ENCODE results near the gene EMSY.

The EMSY gene

GRCh38 chr11:76459846-76460245, 15.0 kb downstream of the EMSY start:
- no peak for DNase-seq

DNA sequence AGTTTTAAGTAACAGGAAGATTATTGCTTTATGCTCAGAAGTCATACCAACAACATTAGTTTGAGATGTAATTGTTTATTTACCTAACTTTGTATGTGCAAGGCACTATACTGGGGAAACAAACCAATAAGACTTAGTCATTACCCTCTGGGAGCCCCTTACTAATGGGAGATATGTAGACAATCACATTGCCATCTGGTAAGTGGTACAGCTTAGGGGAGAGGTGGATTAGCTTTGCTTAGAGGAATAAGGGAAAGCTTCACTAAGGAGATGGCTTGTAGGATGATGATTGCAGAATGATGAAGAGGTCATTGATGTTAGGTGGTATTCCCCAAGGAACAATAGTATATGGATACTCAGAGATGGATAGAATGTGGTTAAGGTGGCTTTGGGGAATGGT, 17.5 kb downstream of the EMSY start:
- no peak for DNase-seq

GRCh38 chr11:76465701-76466100, 20.9 kb downstream of the EMSY start:
- DNase-seq, result no peak

DNA sequence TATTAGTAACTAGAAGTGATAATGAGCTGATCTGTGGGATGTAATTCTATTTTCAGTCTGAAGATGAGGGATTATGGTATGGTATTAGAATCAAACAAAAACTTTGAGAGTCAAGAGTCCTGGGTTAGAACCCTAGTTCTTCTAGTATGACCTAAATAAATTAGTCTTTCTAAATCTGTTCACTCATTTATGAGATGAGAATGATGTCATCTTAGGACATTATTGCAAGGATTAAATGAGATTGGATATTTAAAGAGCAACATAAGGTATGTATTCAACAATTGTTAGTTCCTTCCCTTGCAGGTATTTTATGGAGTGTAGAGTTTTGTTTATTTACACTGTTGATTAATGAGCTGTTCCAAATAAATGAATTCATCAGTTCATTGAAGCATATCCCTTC, 21.8 kb downstream of the EMSY start:
- no peak for DNase-seq

DNA sequence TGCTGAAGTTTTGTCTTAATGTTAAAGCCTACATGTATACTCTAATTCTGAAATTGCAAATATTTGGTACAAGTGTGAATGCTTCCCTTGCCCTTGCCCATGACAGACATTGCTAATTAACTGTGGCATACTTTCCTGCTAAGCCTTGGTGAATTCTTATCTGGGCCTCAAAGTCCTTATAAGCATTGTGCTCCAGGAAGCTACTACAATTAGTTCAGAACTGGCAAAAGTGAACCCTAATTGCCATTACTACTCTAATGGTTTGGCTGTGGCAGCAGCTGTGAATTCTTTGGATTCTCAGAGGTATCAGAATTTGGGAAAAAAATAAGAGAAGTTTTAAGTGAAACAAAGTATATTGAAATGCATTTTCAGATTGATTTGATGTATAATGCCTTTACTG, 24.3 kb downstream of the EMSY start:
- DNase-seq, result no peak

DNA sequence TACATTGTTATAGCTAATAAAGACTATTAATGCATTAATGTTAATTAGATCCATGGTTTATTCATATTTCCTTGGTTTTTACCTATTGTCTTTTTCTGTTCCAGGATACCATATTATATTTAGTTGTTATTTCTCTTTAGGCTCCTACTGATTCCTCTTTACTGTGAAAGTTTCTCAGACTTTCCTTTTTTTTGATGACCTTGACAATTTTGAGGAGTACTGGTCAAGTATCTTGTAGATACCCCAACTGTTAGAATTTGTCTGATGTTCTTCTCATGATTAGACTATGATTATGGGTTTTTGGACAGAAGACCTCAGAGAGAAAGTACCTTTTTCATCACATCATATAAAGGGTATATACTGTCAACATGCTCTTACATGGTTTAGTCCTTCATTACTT, 26.6 kb downstream of the EMSY start:
- no peak for DNase-seq

GRCh38 chr11:76480241-76480640, 35.4 kb downstream of the EMSY start:
- DNase-seq, result no peak

DNA sequence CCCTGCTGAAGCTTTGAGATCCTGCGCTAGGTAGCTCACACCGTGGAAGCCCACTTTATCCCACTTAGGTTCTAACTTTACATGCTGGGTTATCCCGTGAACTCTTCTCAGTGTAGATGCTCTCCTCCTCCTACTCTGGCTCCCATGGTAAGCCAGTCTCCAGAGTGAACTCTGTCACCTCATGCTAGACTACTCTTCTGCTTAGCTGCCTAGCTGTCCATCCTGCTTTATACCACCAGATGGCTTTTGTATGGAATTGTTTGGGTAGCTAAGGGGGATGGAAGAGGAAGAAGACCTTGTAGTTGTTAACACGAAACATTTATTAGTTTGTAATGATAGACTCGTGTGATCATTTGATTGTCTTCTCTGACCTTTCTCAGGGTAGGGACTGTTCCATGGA, 46.8 kb downstream of the EMSY start:
- no peak for DNase-seq

- DNase-seq, result no peak
Measured at GRCh38 chr11:76493040-76493439, 48.2 kb downstream of the EMSY start.

DNA sequence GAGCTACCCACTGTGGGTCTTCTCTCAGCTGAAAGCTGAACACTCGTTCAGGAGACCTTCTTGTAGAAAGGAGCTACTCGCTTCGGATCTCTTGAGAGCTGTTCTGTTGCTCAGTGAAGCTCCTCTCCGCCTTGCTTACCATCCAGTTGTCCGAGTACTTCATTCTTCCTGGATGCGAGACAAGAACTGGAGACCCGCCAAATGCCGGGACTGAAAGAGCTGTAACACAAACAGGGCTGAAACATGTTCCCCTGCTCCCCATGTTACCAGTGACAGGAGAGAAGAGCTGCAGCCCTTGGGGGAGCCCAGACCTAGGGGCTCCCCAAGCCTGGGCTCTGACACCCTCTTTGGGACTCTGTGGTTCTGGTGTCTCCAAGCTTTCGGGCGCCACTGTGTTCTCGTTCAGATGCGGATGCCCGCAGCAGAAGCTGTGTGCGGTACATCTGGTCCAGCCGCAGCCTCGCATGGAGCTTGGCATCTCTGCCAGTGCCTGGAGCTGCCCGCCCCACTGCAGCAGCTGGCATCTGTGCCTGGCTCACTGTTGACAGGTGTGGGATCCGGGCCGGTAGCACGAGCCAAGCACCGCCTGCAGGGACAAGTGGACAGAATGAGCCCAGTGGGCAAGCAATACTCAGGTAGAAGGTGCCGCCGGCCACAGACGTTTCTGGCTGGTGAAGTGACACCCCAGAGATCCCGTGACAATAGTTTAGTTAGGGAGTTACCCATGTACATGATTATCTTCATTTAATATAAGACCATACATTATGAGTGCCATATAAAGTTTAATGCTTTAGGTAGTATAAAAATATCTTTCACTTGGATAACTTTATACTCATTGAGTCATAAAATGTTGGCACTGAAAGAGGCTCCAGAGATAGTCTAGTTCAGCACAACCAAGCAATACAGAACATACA, 49.1 kb downstream of the EMSY start:
- DNase-seq, result peak; percentile 30

DNA sequence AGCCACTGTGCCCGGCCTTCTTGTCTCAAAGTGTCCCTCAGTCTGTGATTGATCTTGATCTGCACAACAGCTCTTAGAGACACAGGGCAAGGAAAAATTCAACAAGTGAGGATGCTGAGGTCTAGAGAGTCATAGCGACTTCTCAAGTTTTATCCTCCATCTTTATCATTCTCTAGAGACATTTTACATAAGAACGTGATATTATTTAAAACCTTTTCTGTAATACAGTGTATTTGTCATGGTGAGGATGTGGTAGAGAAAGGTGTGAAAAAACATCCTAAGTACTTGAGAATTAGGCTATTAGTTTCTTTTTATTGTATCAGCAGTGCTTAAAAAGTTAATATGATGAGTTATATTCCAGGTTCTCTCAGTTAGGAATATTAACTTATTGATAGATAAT, 50.2 kb downstream of the EMSY start:
- DNase-seq, result no peak

- no peak for DNase-seq
Measured at GRCh38 chr11:76496174-76496573, 51.4 kb downstream of the EMSY start.

DNA sequence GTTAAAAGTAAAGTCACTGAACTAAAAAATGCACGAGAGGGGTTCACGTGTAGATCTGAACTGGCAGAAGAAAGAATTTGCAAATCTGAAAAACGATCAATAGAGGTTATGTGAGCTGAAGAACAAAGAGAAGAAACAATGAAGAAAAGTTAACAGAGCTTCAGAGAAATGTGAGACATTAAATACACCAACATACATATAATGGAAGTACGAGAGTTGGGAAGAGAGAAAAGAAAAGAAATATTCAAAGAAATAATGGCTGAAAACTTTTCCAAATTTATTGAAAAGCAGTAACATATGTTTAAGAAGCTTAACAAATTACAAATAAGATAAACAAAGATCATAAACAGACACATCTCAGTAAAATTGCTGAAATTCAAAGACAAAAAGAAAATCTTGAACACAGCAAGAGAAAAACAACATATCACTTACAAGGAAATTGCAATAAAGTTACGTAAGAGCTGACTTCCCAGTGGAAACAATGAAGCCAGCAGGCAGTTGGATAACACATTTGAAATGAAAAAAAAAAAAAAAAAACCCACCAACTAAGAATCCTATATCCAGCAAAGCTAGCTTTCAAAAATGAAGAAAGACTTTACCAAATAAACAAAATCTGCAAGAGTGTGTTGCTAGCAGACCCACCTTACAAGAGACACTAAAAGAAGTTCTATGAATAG, 56.8 kb downstream of the EMSY start:
- no peak for DNase-seq

GRCh38 chr11:76506833-76507232, 62.0 kb downstream of the EMSY start:
- no peak for DNase-seq

DNA sequence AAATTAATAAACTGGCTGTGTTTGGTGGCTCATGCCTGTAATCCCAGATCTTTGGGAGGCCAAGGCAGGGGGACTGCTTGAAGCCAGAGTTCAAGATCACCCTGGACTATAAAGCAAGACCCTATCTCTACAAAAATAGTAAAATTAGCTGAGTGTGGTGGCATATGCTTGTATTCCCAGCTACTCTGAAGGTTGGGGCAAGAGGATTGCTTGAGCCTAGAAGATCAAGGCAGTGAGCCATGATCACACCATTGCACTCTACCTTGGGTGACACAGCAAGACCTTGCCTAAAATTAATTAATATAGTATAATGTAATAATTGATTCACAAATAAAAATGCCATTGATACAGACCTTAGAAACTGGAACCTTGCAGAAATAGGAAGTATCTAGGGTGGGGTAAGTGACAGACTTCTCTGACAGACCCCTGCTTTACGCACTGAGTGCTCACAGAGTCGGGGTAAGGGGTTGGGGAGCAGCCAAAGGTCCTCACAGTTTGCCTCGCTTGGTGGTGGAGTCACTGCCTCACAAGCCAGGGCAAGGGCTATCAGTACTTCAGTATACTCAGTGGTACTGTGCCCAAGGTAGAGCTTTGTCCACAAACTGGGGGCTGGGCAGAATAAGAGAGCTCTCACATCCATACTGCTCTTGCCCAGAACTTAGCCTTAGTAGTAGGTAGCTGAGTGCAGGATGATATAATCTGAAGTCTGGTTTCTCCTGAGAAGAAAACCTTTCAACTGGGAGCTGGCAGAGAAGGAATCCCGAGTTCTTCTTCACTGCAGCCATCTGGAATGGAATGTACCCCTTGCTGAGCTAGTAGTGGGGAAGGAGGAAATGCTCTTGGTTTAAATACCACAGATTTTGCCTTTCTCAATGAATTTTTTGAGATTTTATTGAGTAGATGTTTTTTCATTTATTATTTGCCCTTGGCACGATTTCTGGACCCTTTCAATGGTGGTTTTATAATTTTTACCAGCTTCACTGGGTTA, 65.5 kb downstream of the EMSY start:
- no peak for DNase-seq

DNA sequence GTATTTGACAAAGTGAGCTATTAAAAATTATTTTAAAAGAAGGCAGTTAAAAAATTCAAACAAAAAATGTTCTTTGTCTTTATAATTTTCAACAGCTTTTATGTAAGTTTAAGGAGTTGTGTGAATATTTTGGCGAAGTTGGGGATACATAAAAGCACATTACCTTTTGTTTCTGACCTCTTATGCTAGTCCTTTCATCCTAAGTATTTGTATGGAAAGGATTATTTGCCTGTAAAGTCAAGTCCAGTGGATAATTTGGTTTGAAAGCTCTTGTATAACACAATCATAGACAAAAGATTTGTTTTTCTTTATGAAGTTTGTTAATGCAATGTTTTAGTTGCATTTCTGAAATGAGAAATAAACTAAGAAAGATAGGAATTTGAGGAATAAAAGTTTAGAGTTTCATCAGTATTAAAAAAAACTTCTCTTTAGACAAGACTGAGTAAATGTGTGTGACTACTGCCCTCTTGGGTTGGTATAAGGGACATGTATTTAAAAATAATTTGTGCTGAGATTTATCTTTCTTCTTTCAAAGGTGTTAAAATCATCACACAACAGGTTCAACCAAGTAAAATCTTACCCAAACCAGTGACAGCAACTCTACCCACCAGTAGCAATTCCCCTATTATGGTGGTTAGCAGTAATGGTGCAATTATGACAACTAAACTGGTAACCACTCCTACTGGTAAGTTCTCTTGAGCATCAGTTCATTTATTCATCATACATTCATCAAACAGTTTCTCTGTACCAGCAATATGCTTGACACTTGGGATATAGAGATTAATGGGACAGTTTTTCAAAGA, 68.2 kb downstream of the EMSY start:
- DNase-seq, result peak; percentile 59

DNA sequence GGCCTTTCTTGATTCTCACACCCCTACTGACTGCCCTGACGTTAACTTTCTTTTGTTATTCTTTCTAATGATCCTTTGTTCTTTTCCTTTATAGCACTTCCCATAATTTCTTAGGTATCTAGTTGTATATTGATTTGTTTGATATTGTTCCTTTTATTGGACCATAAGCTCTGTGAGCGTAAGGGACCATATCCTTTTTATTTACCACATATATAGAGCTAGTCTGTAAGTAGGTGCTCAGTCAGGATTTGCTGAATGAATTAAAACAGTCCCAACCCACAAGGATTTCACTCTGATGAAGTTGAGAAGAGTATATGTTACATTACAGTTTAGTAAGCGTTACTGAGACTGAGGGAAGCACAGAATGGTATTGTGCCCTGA, 68.8 kb downstream of the EMSY start:
- DNase-seq, result no peak

GRCh38 chr11:76515494-76515893, 70.7 kb downstream of the EMSY start:
- DNase-seq, result no peak

DNA sequence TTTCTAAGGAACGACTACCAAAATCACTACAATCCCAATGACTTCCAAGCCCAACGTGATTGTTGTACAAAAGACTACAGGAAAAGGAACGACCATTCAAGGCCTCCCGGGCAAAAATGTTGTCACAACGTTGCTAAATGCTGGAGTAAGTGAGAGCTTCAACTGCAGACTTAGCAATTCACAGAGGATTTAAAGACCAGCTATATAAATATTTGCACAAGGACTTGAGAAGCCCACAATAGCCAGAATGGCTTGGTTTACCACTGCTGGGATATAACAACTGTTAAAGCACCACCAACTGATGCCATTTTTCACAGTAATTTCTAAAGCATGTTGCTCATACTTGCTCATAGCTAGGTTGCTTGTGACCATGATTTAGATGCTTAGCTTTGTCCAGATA, 78.3 kb downstream of the EMSY start:
- DNase-seq, result peak; percentile 90

DNA sequence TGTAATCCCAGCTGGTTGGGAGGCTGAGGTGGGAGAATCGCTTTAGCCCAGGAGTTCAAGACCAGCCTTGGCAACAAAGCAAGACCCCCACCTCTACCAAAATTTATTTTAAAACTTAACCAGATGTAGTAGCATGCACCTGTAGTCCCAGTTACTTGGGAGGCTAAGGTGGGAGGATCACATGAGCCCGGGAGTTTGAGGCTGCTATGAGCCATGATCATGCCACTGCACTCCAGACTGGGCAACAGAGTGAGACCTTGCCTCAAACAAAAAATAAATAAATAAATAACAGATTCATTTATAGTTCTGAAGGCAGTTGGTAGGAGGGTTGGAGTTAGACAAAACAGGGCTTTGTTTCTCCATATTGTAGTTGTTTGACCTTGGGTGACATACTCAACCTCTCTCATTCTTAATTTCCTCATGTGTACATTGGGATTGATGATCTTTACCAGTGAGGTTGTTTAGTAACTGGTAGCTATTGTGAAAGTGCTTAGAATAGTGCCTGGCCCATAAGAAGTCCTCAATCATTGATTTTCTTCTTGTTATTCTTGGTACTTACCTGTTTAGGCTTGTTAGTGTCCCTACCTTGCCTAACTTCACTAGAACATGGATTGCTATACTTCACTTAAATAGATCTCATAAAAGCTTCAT, 79.1 kb downstream of the EMSY start:
- no peak for DNase-seq

GRCh38 chr11:76524461-76524860, 79.6 kb downstream of the EMSY start:
- DNase-seq, result no peak

DNA sequence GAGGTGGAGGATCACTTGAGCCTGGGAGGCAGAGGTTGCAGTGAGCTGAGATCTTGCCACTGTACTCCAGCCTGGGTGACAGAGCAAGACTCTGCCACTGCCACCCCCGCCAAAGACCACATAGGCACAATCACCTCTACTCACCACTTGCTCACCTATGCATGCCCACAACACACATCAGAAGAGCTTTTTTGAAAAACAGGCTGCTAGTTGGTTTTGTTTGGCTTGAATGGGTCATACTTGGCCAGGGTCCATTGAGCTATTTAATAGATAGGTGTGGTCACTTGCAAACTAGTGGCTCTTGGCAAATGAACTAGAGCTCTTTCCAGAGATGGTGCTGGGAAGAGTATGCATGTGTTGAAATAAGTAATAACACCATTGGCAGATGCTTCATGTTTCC, 80.1 kb downstream of the EMSY start:
- peak; percentile 57 for DNase-seq

Measured in DMS53 (cell line).